Muscle of arm (tissue), 14 donors: ENCODE data around the gene SPDYE4. TPM values are rescaled to one million over a fixed set of nuclear protein-coding genes. Genes with fewer than 3 reads are reported as not detected.
"Not testable (repeated sequence)": the region's sequence is repeated elsewhere in the genome, so short reads cannot be mapped to it uniquely, and the experiment has no call there.

Source experiments
- DNase-seq: peaks from one replicate; pipeline ENCODE4 v3.0.0-alpha.2; 2013
- long read RNA-seq, 11 donors: transcript quantifications; one replicate each; lab custom pipeline, GENCODE V29; 2026
- polyA plus RNA-seq, 12 donors: library from polyadenylated mRNA; unstranded; fragments of 120-200 nt; gene quantifications; one replicate each; pipeline ENCODE4 v1.2.1, GENCODE V29; 2013; ENCODE audit not compliant: insufficient read length in 12 of 12

SPDYE4 gene
- polyA plus RNA-seq = under 1 TPM in 4 of 12 donors, not detected in 8; 0.39 to 0.78 (median 0.56) TPM
- long read RNA-seq, donor 1 = 0 reads
- long read RNA-seq, donor 2 = 0 reads
- long read RNA-seq, donor 3 = 0 reads
- long read RNA-seq, donor 4 = 0 reads
- long read RNA-seq, donor 5 = 0 reads
- long read RNA-seq, donor 6 = 0 reads
- long read RNA-seq, donor 7 = 0 reads
- long read RNA-seq, donor 8 = 0 reads
- long read RNA-seq, donor 9 = 0 reads
- long read RNA-seq, donor 10 = 0 reads
- long read RNA-seq, donor 11 = 0 reads

- DNase-seq = no peak
These were observed at the start of gene SPDYE4 for GRCh38 chr17:8758137-8758596. TSS of gene SPDYE4 (minus strand) at chr17:8758546. CDS start at chr17:8758382, 164 bp downstream.

- no peak for DNase-seq
These were observed 48.7 kb upstream of the SPDYE4 start for GRCh38 chr17:8806926-8807550.

GRCh38 chr17:8806253-8806925 is 48.0 kb upstream of the SPDYE4 start:
- DNase-seq = no peak

GRCh38 chr17:8805396-8805795 is 47.0 kb upstream of the SPDYE4 start:
- DNase-seq = not testable (repeated sequence)

- no peak for DNase-seq
These were observed 45.4 kb upstream of the SPDYE4 start for GRCh38 chr17:8803531-8804420.

- no peak for DNase-seq
These were observed 42.9 kb upstream of the SPDYE4 start for GRCh38 chr17:8801135-8801840.

GRCh38 chr17:8800656-8801055 is 42.3 kb upstream of the SPDYE4 start:
- DNase-seq = no peak

- no peak for DNase-seq
These were observed 41.3 kb upstream of the SPDYE4 start for GRCh38 chr17:8799570-8800212.

GRCh38 chr17:8798846-8799569 is 40.7 kb upstream of the SPDYE4 start, which contains the start of gene MFSD6L:
TSS of gene MFSD6L (minus strand) at chr17:8799365. CDS start at chr17:8799120, 245 bp downstream.
- no peak for DNase-seq

GRCh38 chr17:8798176-8798845 is 40.0 kb upstream of the SPDYE4 start:
- DNase-seq = no peak

GRCh38 chr17:8797621-8798175 is 39.4 kb upstream of the SPDYE4 start:
- no peak for DNase-seq

GRCh38 chr17:8794636-8795035 is 36.3 kb upstream of the SPDYE4 start:
- DNase-seq = no peak

- DNase-seq = no peak
These were observed 35.3 kb upstream of the SPDYE4 start for GRCh38 chr17:8793649-8794048.

GRCh38 chr17:8792646-8793045 is 34.3 kb upstream of the SPDYE4 start:
- DNase-seq = no peak

GRCh38 chr17:8791910-8792270 is 33.5 kb upstream of the SPDYE4 start:
- no peak for DNase-seq

GRCh38 chr17:8791248-8791909 is 33.0 kb upstream of the SPDYE4 start:
- DNase-seq = no peak

GRCh38 chr17:8789743-8790142 is 31.4 kb upstream of the SPDYE4 start:
- DNase-seq = no peak

GRCh38 chr17:8788998-8789397 is 30.7 kb upstream of the SPDYE4 start:
- DNase-seq = no peak
